Bronchial epithelial cell (primary cell): Measurements from ENCODE around the gene CADM1. TPM values are rescaled to one million over a fixed set of nuclear protein-coding genes. Genes with fewer than 3 reads are reported as not detected.

Experiments
- DNase-seq: peaks from one replicate; pipeline ENCODE4 v3.0.0-alpha.2; 2010; ENCODE audit warnings: low read depth
- FAIRE-seq: peaks from 2 replicates; lab custom pipeline; 2011; peaks lifted over from hg19 to GRCh38; lab: Jason Lieb, UNC
- H3K27me3 ChIP-seq: 2 replicates; pipeline ENCODE4 v1.5.1; 2011; ENCODE audit warnings: low read length; ENCODE audit not compliant: control insufficient read depth, insufficient read depth
- H3K36me3 ChIP-seq: 2 replicates; pipeline ENCODE4 v1.5.1; 2011; ENCODE audit warnings: low read length; ENCODE audit not compliant: control insufficient read depth, insufficient read depth
- H3K4me3 ChIP-seq: 2 replicates; pipeline ENCODE4 v1.5.1; 2011; ENCODE audit warnings: mild to moderate bottlenecking, low read depth, low read length, control low read depth
- total RNA-seq: library from RNA; depleted of rRNA; stranded (reverse); fragments of >200 nt; gene quantifications from 2 replicates; pipeline ENCODE4 v1.2.1, GENCODE V29; 2014
- TF ChIP-seq, protein P1 (sequence below): IDR thresholded peaks from 2 replicates; pipeline ENCODE4 v1.5.1; 2011; ENCODE audit warnings: mild to moderate bottlenecking, moderate library complexity, low read length, control low read depth, inconsistent platforms; ENCODE audit not compliant: insufficient read depth, severe bottlenecking

The CADM1 gene
- total RNA-seq, 1 donor from 2014 or later = 1.6 TPM

DNA sequence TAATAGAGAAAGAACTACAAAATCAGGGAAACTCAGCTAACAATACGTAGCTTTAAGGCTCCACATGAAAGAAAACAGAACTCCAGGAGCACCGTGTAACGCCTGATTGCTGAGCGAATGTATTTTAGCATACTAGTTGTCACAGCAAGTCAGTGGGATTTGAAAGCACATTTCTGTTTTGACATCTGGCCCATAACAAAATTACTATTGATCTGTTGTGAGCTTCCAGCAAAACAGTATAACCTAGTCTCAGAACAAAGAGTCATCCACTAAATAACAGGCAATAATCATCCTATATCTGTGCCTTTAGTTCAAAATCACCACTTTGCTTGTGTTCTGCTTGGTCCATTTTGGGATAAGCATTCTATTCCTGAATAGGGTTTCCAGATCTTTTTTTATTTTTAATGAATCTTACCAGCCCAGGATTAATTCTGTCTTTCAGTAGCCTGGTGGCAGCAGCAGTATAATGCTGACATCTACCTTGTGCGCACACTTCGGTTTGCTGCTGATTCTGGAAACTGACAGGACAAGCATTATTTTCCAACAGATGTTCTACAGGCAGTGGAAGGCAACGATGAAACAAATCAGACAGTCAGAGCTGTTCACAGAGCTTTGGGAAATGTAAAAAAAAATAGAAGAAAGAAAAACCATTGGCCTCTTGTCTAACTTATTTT, 66.2 kb downstream of the CADM1 start:
- DNase-seq = no peak
- Histone ChIP-seq H3K27me3 (no peaks in the 10 kb centered on the region), H3K36me3 (no peaks in the 10 kb centered on the region), H3K4me3 (no peak overlapping the region)
- FAIRE-seq = no peak
- TF ChIP-seq, protein P1, sequence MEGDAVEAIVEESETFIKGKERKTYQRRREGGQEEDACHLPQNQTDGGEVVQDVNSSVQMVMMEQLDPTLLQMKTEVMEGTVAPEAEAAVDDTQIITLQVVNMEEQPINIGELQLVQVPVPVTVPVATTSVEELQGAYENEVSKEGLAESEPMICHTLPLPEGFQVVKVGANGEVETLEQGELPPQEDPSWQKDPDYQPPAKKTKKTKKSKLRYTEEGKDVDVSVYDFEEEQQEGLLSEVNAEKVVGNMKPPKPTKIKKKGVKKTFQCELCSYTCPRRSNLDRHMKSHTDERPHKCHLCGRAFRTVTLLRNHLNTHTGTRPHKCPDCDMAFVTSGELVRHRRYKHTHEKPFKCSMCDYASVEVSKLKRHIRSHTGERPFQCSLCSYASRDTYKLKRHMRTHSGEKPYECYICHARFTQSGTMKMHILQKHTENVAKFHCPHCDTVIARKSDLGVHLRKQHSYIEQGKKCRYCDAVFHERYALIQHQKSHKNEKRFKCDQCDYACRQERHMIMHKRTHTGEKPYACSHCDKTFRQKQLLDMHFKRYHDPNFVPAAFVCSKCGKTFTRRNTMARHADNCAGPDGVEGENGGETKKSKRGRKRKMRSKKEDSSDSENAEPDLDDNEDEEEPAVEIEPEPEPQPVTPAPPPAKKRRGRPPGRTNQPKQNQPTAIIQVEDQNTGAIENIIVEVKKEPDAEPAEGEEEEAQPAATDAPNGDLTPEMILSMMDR = no peak

GRCh38 chr11:115430345-115430744, 73.9 kb downstream of the CADM1 start:
- TF ChIP-seq, protein P1 = no peak
- FAIRE-seq (no peak), DNase-seq (no peak)
- Histone ChIP-seq H3K27me3 (no peaks in the 10 kb centered on the region), H3K36me3 (no peaks in the 10 kb centered on the region), H3K4me3 (no peak overlapping the region)

- no peaks in the 10 kb centered on the region for H3K27me3 ChIP-seq
- no peaks in the 10 kb centered on the region for H3K36me3 ChIP-seq
- FAIRE-seq = no peak
- TF ChIP-seq, protein P1 = no peak
- no peak overlapping the region for H3K4me3 ChIP-seq
- DNase-seq = no peak
Observed at GRCh38 chr11:115428306-115428705, 75.9 kb downstream of the CADM1 start.

- TF ChIP-seq, protein P1 = no peak
- Histone ChIP-seq H3K4me3 (no peak overlapping the region), H3K27me3 (no peaks in the 10 kb centered on the region), H3K36me3 (no peaks in the 10 kb centered on the region)
- FAIRE-seq (no peak), DNase-seq (no peak)
Observed at GRCh38 chr11:115425816-115426215, 78.4 kb downstream of the CADM1 start.

DNA sequence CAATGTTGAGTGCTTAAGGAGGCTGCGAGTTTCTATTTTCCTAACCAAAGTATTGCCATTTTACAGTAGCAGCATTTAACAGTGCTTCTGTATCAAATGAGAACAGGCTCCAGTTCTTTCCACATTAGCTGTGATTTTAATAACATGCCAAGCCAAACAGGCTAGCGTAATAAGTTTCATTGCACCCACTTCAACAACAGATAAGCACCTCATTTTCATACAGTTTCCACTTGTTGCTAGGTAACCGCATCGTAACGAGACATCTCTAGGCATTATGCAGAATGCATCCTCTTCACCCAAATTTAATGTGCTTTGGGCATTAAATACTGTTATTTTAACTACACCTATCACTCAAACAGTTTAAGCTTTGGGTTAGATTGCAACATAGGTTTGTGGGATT, 79.0 kb downstream of the CADM1 start:
- no peak for FAIRE-seq
- H3K27me3 ChIP-seq = no peaks in the 10 kb centered on the region
- H3K36me3 ChIP-seq = no peaks in the 10 kb centered on the region
- no peak for DNase-seq
- H3K4me3 ChIP-seq = no peak overlapping the region
- TF ChIP-seq, protein P1 = no peak
